ENCODE data around the gene CASR.

CASR gene

GRCh38 chr3:122215592-122216298, 32.3 kb downstream of the CASR start:
- DNase-seq: no peak

GRCh38 chr3:122217901-122218300, 34.4 kb downstream of the CASR start:
- no peak for DNase-seq

GRCh38 chr3:122219242-122219872, 35.9 kb downstream of the CASR start:
- DNase-seq: no peak

GRCh38 chr3:122227036-122227781, 43.7 kb downstream of the CASR start:
- no peak for DNase-seq

GRCh38 chr3:122230174-122230573, 46.7 kb downstream of the CASR start:
- no peak for DNase-seq

- no peak for DNase-seq
These were observed 48.1 kb downstream of the CASR start for GRCh38 chr3:122231465-122232157.

GRCh38 chr3:122232485-122232884, 49.0 kb downstream of the CASR start:
- no peak for DNase-seq

- no peak for DNase-seq
These were observed 49.9 kb downstream of the CASR start for GRCh38 chr3:122233101-122233952.

GRCh38 chr3:122234117-122234516, 50.6 kb downstream of the CASR start:
- DNase-seq: no peak

GRCh38 chr3:122235147-122235546, 51.7 kb downstream of the CASR start:
- no peak for DNase-seq

- no peak for DNase-seq
These were observed 55.6 kb downstream of the CASR start for GRCh38 chr3:122239112-122239511.

- DNase-seq: no peak
These were observed 62.2 kb downstream of the CASR start for GRCh38 chr3:122245513-122246174.

GRCh38 chr3:122246199-122246598, 62.7 kb downstream of the CASR start:
- no peak for DNase-seq

- no peak for DNase-seq
These were observed 63.8 kb downstream of the CASR start for GRCh38 chr3:122247087-122247824.

GRCh38 chr3:122247825-122248185, 64.3 kb downstream of the CASR start:
- no peak for DNase-seq

- no peak for DNase-seq
These were observed 68.0 kb downstream of the CASR start for GRCh38 chr3:122251428-122251827.

GRCh38 chr3:122253581-122253980, 70.1 kb downstream of the CASR start:
- DNase-seq: no peak

GRCh38 chr3:122255757-122256439, 72.4 kb downstream of the CASR start:
- no peak for DNase-seq

- no peak for DNase-seq
These were observed 74.3 kb downstream of the CASR start for GRCh38 chr3:122257644-122258364.

Measured in hippocampal formation (tissue), 2 donors.